K562 (cell line): ENCODE data around the gene SSR4. TPM values are rescaled to one million over a fixed set of nuclear protein-coding genes. Genes with fewer than 3 reads are reported as not detected.
A peak's percentile ranks its signal among the peaks of the same experiment; 100 is the strongest.

Source experiments
- ATAC-seq: fragments of 200-7000 bp; cut with Tn5 transposase; 3 replicates; pipeline ENCODE4 v1.9.1; 2020; ENCODE audit warnings: moderate library complexity
- BruUV-seq: library from RNA; stranded (reverse); fragments of 400-500 nt; replicated peaks from 2 replicates; lab custom pipeline; 2021; lab: Mats Ljungman, UMichigan
- CTCF ChIA-PET: fragments of 300-600 bp; formaldehyde crosslinking; extraction: SDS; loops from one replicate; lab custom pipeline; 2021; ENCODE audit warnings: low intra/inter-chr PET ratio; lab: Yijun Ruan, JAX
- POLR2A ChIA-PET: fragments of 300-600, 350-650 bp; sonication (Branson Sonifier 250); formaldehyde crosslinking; extraction: SDS; loops from one replicate; lab custom pipeline; 2021; ENCODE audit warnings: antibody characterized with exemption, inconsistent platforms; lab: Yijun Ruan, JAX
- DNase-seq, 4 experiments: peaks; one replicate each; pipeline versions ENCODE4 v3.0.0 to v3.0.0-alpha.2; 2011 to 2018; ENCODE audit warnings: low spot score in 3 of 4, mixed read lengths in 3 of 4; ENCODE audit errors: extremely low read depth in 1 of 4
- FAIRE-seq: peaks from 2 replicates; lab custom pipeline; 2011; peaks lifted over from hg19 to GRCh38; lab: Jason Lieb, UNC
- H2AFZ ChIP-seq: 2 replicates; pipeline ENCODE4 v1.6.0; 2011; ENCODE audit warnings: low read depth, low read length, control low read depth, inconsistent platforms
- H3K27ac ChIP-seq: fragments of 200-600 bp; 3 replicates; pipeline ENCODE4 v1.8.0; 2011; ENCODE audit warnings: low read depth, mild to moderate bottlenecking, control low read depth, inconsistent platforms, low read length, moderate library complexity, mixed read lengths; ENCODE audit errors: extremely low read depth
- H3K27me3 ChIP-seq, 2 experiments: fragments of 300-600 bp in 1 of 2; 2 replicates in 1 of 2; 3 replicates in 1 of 2; pipeline versions ENCODE4 v1.6.0 to v1.8.0; 2011; ENCODE audit warnings: inconsistent platforms in 2 of 2, low read length in 2 of 2, mild to moderate bottlenecking in 1 of 2, mixed read lengths in 1 of 2, moderate library complexity in 1 of 2; ENCODE audit not compliant: control insufficient read depth in 2 of 2, insufficient read depth in 2 of 2
- H3K36me3 ChIP-seq: fragments of 300-600 bp; 3 replicates; pipeline ENCODE4 v1.8.0; 2011; ENCODE audit warnings: mild to moderate bottlenecking, low read length, inconsistent platforms; ENCODE audit not compliant: control insufficient read depth, insufficient read depth
- H3K4me1 ChIP-seq, 2 experiments: fragments of 200-600 bp in 1 of 2; replicated peaks in 1 of 2; 2 replicates in 1 of 2; 3 replicates in 1 of 2; pipeline versions ENCODE4 v1.5.1 to v1.8.0; 2011; ENCODE audit warnings: inconsistent platforms in 2 of 2, low read length in 2 of 2, mild to moderate bottlenecking in 1 of 2, mixed read lengths in 1 of 2, moderate library complexity in 1 of 2; ENCODE audit not compliant: control insufficient read depth in 2 of 2, insufficient read depth in 2 of 2
- H3K4me2 ChIP-seq: 2 replicates; pipeline ENCODE4 v1.6.1; 2011; ENCODE audit warnings: low read length, control low read depth, inconsistent platforms, mixed read lengths; ENCODE audit not compliant: insufficient read depth
- H3K4me3 ChIP-seq: fragments of 200-600 bp; sonication (generic), shearing (Covaris generic); 2 replicates; pipeline ENCODE4 v1.5.1; 2016; ENCODE audit warnings: control low read depth, inconsistent platforms
- H3K79me2 ChIP-seq: fragments of 200-600 bp; 3 replicates; pipeline ENCODE4 v1.8.0; 2011; ENCODE audit warnings: low read length, inconsistent platforms; ENCODE audit not compliant: control insufficient read depth, insufficient read depth
- H3K9ac ChIP-seq, 2 experiments: 2 replicates each; pipeline versions ENCODE4 v1.6.0 to v1.6.1; 2011; ENCODE audit warnings: low read depth in 2 of 2, low read length in 2 of 2, control low read depth in 1 of 2, inconsistent platforms in 1 of 2, mild to moderate bottlenecking in 1 of 2, mixed read lengths in 1 of 2; ENCODE audit not compliant: insufficient read depth in 1 of 2
- H3K9me1 ChIP-seq: one replicate; pipeline ENCODE4 v1.6.0; 2011; ENCODE audit warnings: inconsistent platforms, mild to moderate bottlenecking, low read length, moderate library complexity; ENCODE audit not compliant: control insufficient read depth, insufficient read depth
- H3K9me3 ChIP-seq: replicated peaks from 2 replicates; pipeline ENCODE4 v1.5.1; 2011; ENCODE audit warnings: low read depth, low read length, inconsistent platforms; ENCODE audit not compliant: control insufficient read depth, insufficient read depth
- H4K20me1 ChIP-seq: replicated peaks from 2 replicates; pipeline ENCODE4 v1.6.1; 2011; ENCODE audit warnings: low read length, inconsistent platforms, mixed read lengths; ENCODE audit not compliant: control insufficient read depth, insufficient read depth
- MAX ChIP-seq: sonication (generic); formaldehyde crosslinking; IDR thresholded peaks from 2 replicates; pipeline ENCODE4 v1.9.0; 2022; ENCODE audit warnings: mild to moderate bottlenecking, missing genetic modification reagents
- MTA3 ChIP-seq: fragments of 450-650 bp; formaldehyde crosslinking; IDR thresholded peaks from 2 replicates; pipeline ENCODE4 v1.6.1; 2017; ENCODE audit warnings: mild to moderate bottlenecking, borderline replicate concordance
- ZNF764 ChIP-seq: fragments of 250-450 bp; sonication (Bioruptor Pico); IDR thresholded peaks from 2 replicates; pipeline ENCODE4 v1.4.0; 2020; ENCODE audit warnings: low read depth, mild to moderate bottlenecking, moderate library complexity
- WGBS: fragments of 100-300 bp; shearing (Covaris generic); methylation state at CpG from one replicate; pipeline ENCODE4 v1.1.6; 2016; ENCODE audit warnings: low coverage, mixed read lengths; ENCODE audit not compliant: insufficient coverage; ENCODE audit errors: missing lambda C conversion rate; 5-methylcytosine and 5-hydroxymethylcytosine counted together
- in situ Hi-C: fragments of 300-500 bp; cut with MboI; formaldehyde crosslinking; loops from 4 replicates; pipeline ENCODE4 v1.15.0; 2018; ENCODE audit warnings: inconsistent platforms, mixed read lengths
- intact Hi-C: fragments of 100-400 bp; cut with micrococcal nuclease; formaldehyde crosslinking; loops from 2 replicates; pipeline ENCODE4 v1.14.2; 2022
- polyA plus RNA-seq, 8 experiments: library from polyadenylated mRNA; depleted of rRNA in 4 of 8; stranded (reverse) in 5 of 8; unstranded in 3 of 8; fragments of >200 nt; fragmentation: Nextera tagmentation in 2 of 8; fragmentation: Illumina TruSeq in 1 of 8; extraction: Ambion mirVana in 2 of 8; extraction: Trizol in 1 of 8; gene quantifications; 2 replicates each; pipeline versions ENCODE4 v1.2.1 to v1.2.3, GENCODE V29; 2011 to 2014; ENCODE audit warnings: inconsistent platforms in 1 of 8, missing spikeins in 1 of 8
- total RNA-seq, 7 experiments: library from RNA; depleted of rRNA in 6 of 7; stranded (reverse); fragments of >200 nt in 6 of 7; fragmentation: Illumina TruSeq in 2 of 7; extraction: Trizol in 2 of 7; gene quantifications; 2 replicates each; pipeline versions ENCODE4 v1.2.1 to v1.2.3, GENCODE V29; 2011 to 2021; ENCODE audit warnings: low replicate concordance in 1 of 7

Gene SSR4
- total and polyA plus RNA-seq, 9 of the 15 experiments (the other 6 are each of a cell fraction or from before 2014, with no cell fraction given) = 146 to 492 (median 272) TPM

DNA sequence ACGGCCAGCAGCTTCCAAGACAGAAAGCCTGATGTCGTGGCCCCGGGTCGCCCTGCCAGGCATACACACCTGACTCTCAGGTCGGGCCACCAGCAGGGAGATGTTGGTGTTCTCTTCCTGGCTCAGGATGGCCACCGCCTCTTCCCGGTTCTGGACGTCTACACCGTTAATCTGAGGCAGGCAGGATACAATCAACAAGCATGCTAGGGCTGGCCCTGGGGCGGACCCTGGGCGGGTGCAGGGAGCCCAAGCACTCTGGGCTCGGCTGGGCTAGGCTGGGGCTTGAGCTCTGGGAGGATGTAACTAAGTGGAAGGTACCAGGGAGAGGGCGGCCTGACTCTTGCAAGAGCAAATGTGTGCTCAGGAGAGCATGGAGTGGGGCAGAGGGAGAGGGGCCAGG is 11.0 kb downstream of the SSR4 start:
- in situ Hi-C loops = no loop called here
- Histone ChIP-seq H2AFZ (no peak overlapping the region), H3K79me2 (no peaks in the 10 kb centered on the region), H3K4me3 (no peak overlapping the region), H4K20me1 (no peaks in the 10 kb centered on the region; the same call in 1 of the 2 replicates), H3K36me3 (no peaks in the 10 kb centered on the region), H3K9ac (no peak overlapping the region), H3K27ac (no peak overlapping the region)
- ATAC-seq = no peak
- BruUV-seq = no TSS peak
- POLR2A ChIA-PET = no interaction called here
- FAIRE-seq = no peak
- DNase-seq = no peak
- 26% methylated on average over 11 of the region's 13 CpGs for WGBS
- TF ChIP-seq ZNF764 (CRISPR knock-in tag) = no peak
- TF ChIP-seq, all 486 proteins: peak for 0
- intact Hi-C loops = no loop called here
- H3K27me3 ChIP-seq = peaks cover 4 to 21% of the 10 kb centered on the region in 2 experiments; a peak in 3 of 5 replicates
- H3K4me2 ChIP-seq = no peak overlapping the region
- CTCF ChIA-PET = no interaction called here
- H3K9me3 ChIP-seq = no peaks in the 10 kb centered on the region
- peaks cover 0 to 43% of the 10 kb centered on the region in 2 experiments; a peak in 2 of 5 replicates for H3K4me1 ChIP-seq
- no peaks in the 10 kb centered on the region for H3K9me1 ChIP-seq

DNA sequence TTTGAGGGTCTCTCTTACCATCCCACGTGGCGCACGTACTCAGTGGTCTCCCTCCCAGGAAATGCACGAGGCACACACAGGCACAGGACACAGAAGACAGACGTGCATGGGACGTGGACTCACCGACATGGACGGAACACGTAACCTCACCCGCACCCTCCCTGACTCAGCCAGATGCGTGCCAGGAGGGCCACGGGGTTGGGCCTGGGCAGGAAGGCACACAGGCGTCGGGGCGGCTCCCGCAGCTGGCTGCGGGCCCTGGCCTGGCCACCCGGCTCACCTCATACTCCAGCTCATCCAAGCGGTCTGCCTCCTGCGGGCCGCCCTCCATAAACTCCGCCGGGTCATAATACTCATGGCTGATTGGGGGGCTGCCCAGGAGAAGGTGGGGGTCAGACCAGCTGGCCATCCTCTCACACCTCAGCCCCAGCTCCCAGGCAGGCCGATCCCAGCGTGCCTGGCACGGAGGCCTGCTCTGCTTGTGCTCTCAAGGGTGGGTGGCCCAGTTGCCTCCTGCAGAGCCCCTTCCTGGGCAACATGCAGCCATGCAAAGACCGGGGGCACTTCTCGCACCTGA is 12.6 kb downstream of the SSR4 start:
- ChIA-PET CTCF (no interaction called here), POLR2A (interaction anchor here (0.6 kb wide), 1 partner anchor 102 kb away, joined by 3 read pairs; no protein-coding TSS in a partner anchor)
- FAIRE-seq (no peak), ATAC-seq (no peak), DNase-seq (no peak)
- Histone ChIP-seq H3K4me2 (no peak overlapping the region), H2AFZ (no peak overlapping the region), H3K36me3 (no peaks in the 10 kb centered on the region), H3K27ac (no peak overlapping the region), H3K4me1 (peaks cover 0 to 38% of the 10 kb centered on the region in 2 experiments; a peak in 2 of 5 replicates), H3K4me3 (no peak overlapping the region), H3K79me2 (no peaks in the 10 kb centered on the region), H3K9ac (peak overlapping the region in 1 of 2 experiments; percentile 17; a peak in 1 of 4 replicates), H3K27me3 (peaks cover 5 to 29% of the 10 kb centered on the region in 2 experiments; a peak in 3 of 5 replicates), H3K9me1 (no peaks in the 10 kb centered on the region), H3K9me3 (no peaks in the 10 kb centered on the region), H4K20me1 (no peaks in the 10 kb centered on the region; the same call in 1 of the 2 replicates)
- 51% methylated on average over 12 of the region's 28 CpGs for WGBS
- in situ Hi-C loops (no loop called here), intact Hi-C loops (no loop called here)
- BruUV-seq = no TSS peak
- TF ChIP-seq MTA3 = no peak
- 0 out of 2 replicates have a peak, but pooled peaks have one; percentile 25 for TF ChIP-seq MAX (CRISPR knock-in tag)
